ENCODE measurements around the gene PERM1. TPM values are rescaled to one million over a fixed set of nuclear protein-coding genes. Genes with fewer than 3 reads are reported as not detected.

Gene PERM1
- total RNA-seq, 1 donor from 2014 or later, result not detected

GRCh38 chr1:970973-971730, 10.7 kb downstream of the PERM1 start:
- Mint-ChIP-seq H3K36me3 (ENCODE audit: insufficient read depth) (no peaks in the 10 kb centered on the region), H3K27me3 (peaks cover 37% of the 10 kb centered on the region), H3K4me3 (ENCODE audit: low read depth) (no peak overlapping the region), H3K9me3 (ENCODE audit: low read depth) (no peaks in the 10 kb centered on the region), H3K4me1 (ENCODE audit: low read depth) (peaks cover 2% of the 10 kb centered on the region), H3K27ac (no peak overlapping the region)
- DNase-seq (ENCODE audit: low spot score, unreplicated experiment), result no peak
- TF ChIP-seq CTCF (IDR thresholded peaks at IDR 0.05; ENCODE audit: unreplicated experiment), result no peak

GRCh38 chr1:970242-970972, 11.5 kb downstream of the PERM1 start:
- DNase-seq (ENCODE audit: low spot score, unreplicated experiment), result no peak
- H3K4me3 Mint-ChIP-seq (ENCODE audit: low read depth), result no peak overlapping the region
- no peaks in the 10 kb centered on the region for H3K9me3 Mint-ChIP-seq (ENCODE audit: low read depth)
- H3K27me3 Mint-ChIP-seq, result peaks cover 32% of the 10 kb centered on the region
- no peaks in the 10 kb centered on the region for H3K36me3 Mint-ChIP-seq (ENCODE audit: insufficient read depth)
- no peak for TF ChIP-seq CTCF (IDR thresholded peaks at IDR 0.05; ENCODE audit: unreplicated experiment)
- H3K4me1 Mint-ChIP-seq (ENCODE audit: low read depth), result no peaks in the 10 kb centered on the region
- no peak overlapping the region for H3K27ac Mint-ChIP-seq

- Mint-ChIP-seq H3K4me1 (ENCODE audit: low read depth) (no peaks in the 10 kb centered on the region), H3K36me3 (ENCODE audit: insufficient read depth) (peaks cover 1% of the 10 kb centered on the region), H3K27me3 (peaks cover 28% of the 10 kb centered on the region), H3K9me3 (ENCODE audit: low read depth) (no peaks in the 10 kb centered on the region), H3K4me3 (ENCODE audit: low read depth) (no peak overlapping the region), H3K27ac (no peak overlapping the region)
- DNase-seq (ENCODE audit: low spot score, unreplicated experiment), result no peak
- TF ChIP-seq CTCF (IDR thresholded peaks at IDR 0.05; ENCODE audit: unreplicated experiment), result no peak
These were observed 12.5 kb downstream of the PERM1 start for GRCh38 chr1:969260-969855.

- H3K27me3 Mint-ChIP-seq, result peaks cover 25% of the 10 kb centered on the region
- no peak for TF ChIP-seq CTCF (IDR thresholded peaks at IDR 0.05; ENCODE audit: unreplicated experiment)
- DNase-seq (ENCODE audit: low spot score, unreplicated experiment), result no peak
- no peaks in the 10 kb centered on the region for H3K9me3 Mint-ChIP-seq (ENCODE audit: low read depth)
- no peaks in the 10 kb centered on the region for H3K4me1 Mint-ChIP-seq (ENCODE audit: low read depth)
- H3K27ac Mint-ChIP-seq, result no peak overlapping the region
- no peak overlapping the region for H3K4me3 Mint-ChIP-seq (ENCODE audit: low read depth)
- peaks cover 1% of the 10 kb centered on the region for H3K36me3 Mint-ChIP-seq (ENCODE audit: insufficient read depth)
These were observed 14.2 kb downstream of the PERM1 start for GRCh38 chr1:967466-968343.
